Measurements from ENCODE around the gene ECPAS. TPM values are rescaled to one million over a fixed set of nuclear protein-coding genes. Genes with fewer than 3 reads are reported as not detected.
A peak's percentile ranks its signal among the peaks of the same experiment; 100 is the strongest.

ECPAS gene
- total RNA-seq, 1 experiment from 2014 or later: 116 TPM

DNA sequence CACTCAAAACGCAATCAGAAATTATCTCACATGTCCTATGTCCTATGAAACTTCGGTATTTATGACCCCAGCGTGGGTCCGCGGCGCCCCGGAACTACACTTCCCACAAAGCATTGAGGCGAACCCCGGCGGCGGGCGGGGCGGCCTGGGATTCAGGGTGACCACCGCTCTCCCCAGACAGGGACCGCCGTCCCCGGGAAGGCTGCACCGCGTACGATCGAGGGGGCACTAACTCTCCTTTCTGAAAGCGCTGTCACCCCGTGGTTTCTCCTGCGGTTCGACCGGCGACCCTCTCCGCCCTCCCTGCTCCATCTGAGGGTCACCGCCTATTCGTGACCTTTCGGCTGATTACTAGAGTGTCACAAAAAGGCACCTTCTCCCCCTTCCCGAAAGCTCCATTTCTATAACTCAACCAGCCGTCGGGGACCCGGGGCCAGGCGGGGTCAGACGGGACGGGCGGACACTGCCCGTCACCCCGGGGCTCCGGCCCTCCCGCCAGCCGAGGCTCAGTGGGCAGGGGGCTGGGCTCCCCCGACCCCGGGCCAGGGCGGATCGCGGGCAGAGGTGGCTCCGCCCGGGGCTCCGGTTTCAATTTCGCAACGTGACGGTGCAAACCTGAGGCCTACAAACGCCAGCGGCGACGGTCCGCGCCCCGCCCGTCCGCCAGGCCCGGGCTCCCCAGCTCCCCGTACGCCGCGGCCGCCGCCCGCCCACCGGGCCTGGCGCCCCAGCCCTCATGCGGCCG, 1.3 kb downstream of the ECPAS start:
- H3K4me3 ChIP-seq (ENCODE audit: low read depth, low read length, poor library complexity, severe bottlenecking): peak overlapping the region; percentile 100
- no peaks in the 10 kb centered on the region for H3K36me3 ChIP-seq (ENCODE audit: insufficient read depth, low read length, poor library complexity, severe bottlenecking)
- peaks cover 17% of the 10 kb centered on the region for H3K4me1 ChIP-seq (ENCODE audit: insufficient read depth, low read length, poor library complexity, severe bottlenecking)
- BruUV-seq (replicated peaks): no TSS peak
- POLR2A ChIA-PET (ENCODE audit: low non-redundant PET): no interaction called here
- no peak for TF ChIP-seq EZH2 (IDR thresholded peaks at IDR 0.05; ENCODE audit: borderline replicate concordance, low read depth, low read length, poor library complexity, severe bottlenecking)
- TF ChIP-seq CTCF (conservative IDR thresholded peaks at IDR 0.05; ENCODE audit: low read depth, low read length): no peak
- intact Hi-C loops (cut with micrococcal nuclease; ENCODE audit: unreplicated experiment): no loop called here
- CTCF ChIA-PET: interaction anchor here (0.6 kb wide), 1 partner anchor 26 kb away, joined by 4 read pairs; no protein-coding TSS in a partner anchor
- no peaks in the 10 kb centered on the region for H3K9me3 ChIP-seq (ENCODE audit: low read depth, low read length, poor library complexity, severe bottlenecking)
- no peaks in the 10 kb centered on the region for H3K27me3 ChIP-seq (replicated peaks; ENCODE audit: insufficient read depth, low read depth, low read length, poor library complexity)
- H3K27ac ChIP-seq (ENCODE audit: low read depth, low read length, poor library complexity, severe bottlenecking): peak overlapping the region; percentile 98
- DNase-seq (ENCODE audit: low spot score): peak; percentile 85

DNA sequence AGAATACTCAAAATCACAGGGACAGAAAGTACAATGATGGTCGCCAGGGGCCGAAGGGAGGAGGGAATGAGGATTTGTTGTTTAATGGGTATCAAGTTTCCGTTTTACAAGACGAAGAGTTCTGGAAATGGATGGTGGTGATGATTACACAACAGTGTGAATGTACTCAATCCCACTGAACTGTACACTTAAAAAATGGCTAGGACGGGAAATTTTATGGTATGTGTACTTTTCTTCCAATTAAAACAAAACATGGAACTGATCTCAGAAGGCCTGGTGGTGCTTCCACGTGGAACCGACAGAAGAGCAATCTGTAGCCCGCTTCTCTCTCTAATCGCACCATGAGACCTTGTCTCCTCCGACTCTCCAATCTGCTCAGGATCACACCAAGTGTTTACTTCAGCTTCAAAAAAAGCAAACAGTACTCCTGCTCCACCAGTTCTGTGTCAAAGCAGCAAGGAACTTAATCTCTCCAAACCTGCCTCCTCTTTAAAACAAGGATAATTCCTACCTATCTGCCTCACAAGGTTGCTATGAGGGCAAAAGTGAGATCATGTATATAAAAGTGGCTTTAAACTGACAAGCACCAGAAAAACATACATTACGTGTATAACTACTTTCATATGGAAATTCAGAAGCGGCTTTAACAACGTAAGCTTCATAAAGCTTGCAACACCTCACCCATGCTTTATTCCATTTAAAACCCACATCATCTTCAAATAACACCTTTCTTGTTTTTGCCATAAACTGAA, 2.1 kb downstream of the ECPAS start:
- ChIA-PET POLR2A (ENCODE audit: low non-redundant PET) (no interaction called here), CTCF (no interaction called here)
- H3K4me3 ChIP-seq (ENCODE audit: low read depth, low read length, poor library complexity, severe bottlenecking): peak overlapping the region; percentile 100
- intact Hi-C loops (cut with micrococcal nuclease; ENCODE audit: unreplicated experiment): no loop called here
- peaks cover 17% of the 10 kb centered on the region for H3K4me1 ChIP-seq (ENCODE audit: insufficient read depth, low read length, poor library complexity, severe bottlenecking)
- no peaks in the 10 kb centered on the region for H3K27me3 ChIP-seq (replicated peaks; ENCODE audit: insufficient read depth, low read depth, low read length, poor library complexity)
- no peaks in the 10 kb centered on the region for H3K36me3 ChIP-seq (ENCODE audit: insufficient read depth, low read length, poor library complexity, severe bottlenecking)
- BruUV-seq (replicated peaks): TSS peak; percentile 42
- peak overlapping the region; percentile 98 for H3K27ac ChIP-seq (ENCODE audit: low read depth, low read length, poor library complexity, severe bottlenecking)
- peak; percentile 53 for DNase-seq (ENCODE audit: low spot score)
- TF ChIP-seq EZH2 (IDR thresholded peaks at IDR 0.05; ENCODE audit: borderline replicate concordance, low read depth, low read length, poor library complexity, severe bottlenecking) (no peak), CTCF (conservative IDR thresholded peaks at IDR 0.05; ENCODE audit: low read depth, low read length) (no peak)
- no peaks in the 10 kb centered on the region for H3K9me3 ChIP-seq (ENCODE audit: low read depth, low read length, poor library complexity, severe bottlenecking)

GRCh38 chr9:111477677-111478076, 6.5 kb downstream of the ECPAS start:
- Histone ChIP-seq H3K27me3 (replicated peaks; ENCODE audit: insufficient read depth, low read depth, low read length, poor library complexity) (no peaks in the 10 kb centered on the region), H3K4me3 (ENCODE audit: low read depth, low read length, poor library complexity, severe bottlenecking) (no peak overlapping the region), H3K9me3 (ENCODE audit: low read depth, low read length, poor library complexity, severe bottlenecking) (no peaks in the 10 kb centered on the region), H3K36me3 (ENCODE audit: insufficient read depth, low read length, poor library complexity, severe bottlenecking) (no peaks in the 10 kb centered on the region), H3K4me1 (ENCODE audit: insufficient read depth, low read length, poor library complexity, severe bottlenecking) (peaks cover 12% of the 10 kb centered on the region), H3K27ac (ENCODE audit: low read depth, low read length, poor library complexity, severe bottlenecking) (no peak overlapping the region)
- BruUV-seq (replicated peaks): no TSS peak
- no peak for TF ChIP-seq CTCF (conservative IDR thresholded peaks at IDR 0.05; ENCODE audit: low read depth, low read length)
- TF ChIP-seq EZH2 (IDR thresholded peaks at IDR 0.05; ENCODE audit: borderline replicate concordance, low read depth, low read length, poor library complexity, severe bottlenecking): no peak
- ChIA-PET POLR2A (ENCODE audit: low non-redundant PET) (interaction anchor here (0.6 kb wide), 1 partner anchor 25 kb away, joined by 7 read pairs; no protein-coding TSS in a partner anchor), CTCF (no interaction called here)
- no peak for DNase-seq (ENCODE audit: low spot score)
- intact Hi-C loops (cut with micrococcal nuclease; ENCODE audit: unreplicated experiment): no loop called here

All from A673 (cell line).